Kidney glomerular epithelial cell (primary cell): ENCODE measurements around the gene RNF125.

ENCODE experiments used
- DNase-seq: peaks from one replicate; lab custom pipeline; 2025; lab: John Stamatoyannopoulos, UW

The RNF125 gene

DNA sequence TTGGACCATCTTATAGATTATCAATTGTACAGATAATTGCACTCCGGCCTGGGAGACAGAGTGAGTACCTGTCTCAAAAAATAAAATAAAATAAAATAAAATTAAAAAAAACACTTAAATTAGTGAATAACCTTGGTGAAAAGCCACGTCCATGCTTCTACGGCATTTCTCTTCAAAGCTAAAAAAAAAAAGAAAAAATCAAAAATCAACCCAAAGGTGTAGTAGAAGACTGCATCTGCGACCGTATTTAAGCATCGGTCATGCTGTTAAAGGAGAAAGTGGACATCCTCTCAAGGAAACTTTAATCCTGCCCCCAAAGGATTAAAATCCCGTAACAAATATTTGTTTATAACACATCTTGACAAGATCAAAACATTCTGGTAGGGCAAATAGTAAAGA is 72.7 kb downstream of the RNF125 start:
- DNase-seq, result no peak

DNA sequence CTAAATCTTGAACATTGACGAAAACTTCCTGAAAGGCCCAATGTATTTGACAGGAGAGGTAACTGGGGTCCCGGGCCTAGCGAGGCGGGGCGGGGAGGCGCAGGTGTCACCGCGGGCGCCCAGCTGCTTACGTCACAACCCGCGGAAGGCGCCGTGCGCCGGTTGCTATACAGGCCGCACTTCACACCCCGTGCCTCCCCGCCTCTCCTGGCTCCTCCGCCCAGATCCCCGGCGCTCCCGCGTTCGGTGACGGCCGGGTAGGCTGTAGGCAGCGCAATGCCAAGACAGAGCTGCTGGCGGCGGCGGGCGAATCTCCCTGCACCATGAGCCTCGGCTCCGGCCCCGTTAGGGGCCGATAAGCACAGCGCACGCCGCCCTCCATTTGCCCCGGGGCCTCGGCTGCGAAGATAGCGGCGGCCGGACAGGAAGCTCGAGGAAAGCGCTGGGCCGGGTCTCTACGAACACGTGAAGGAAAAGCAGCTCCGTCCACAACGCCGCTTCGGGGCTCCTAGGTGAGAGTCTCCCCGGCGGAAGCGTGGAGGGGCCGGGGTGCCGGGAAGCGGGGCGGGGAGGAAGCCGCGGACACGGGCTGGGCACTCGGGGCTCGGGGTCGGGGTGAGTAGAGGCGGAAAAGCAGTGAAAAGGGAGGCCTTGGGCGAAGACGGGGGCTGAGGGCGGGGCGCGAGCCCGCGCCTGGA is 73.2 kb downstream of the RNF125 start, which contains the start of gene RNF138:
TSS of gene RNF138 (plus strand) at position 151 of the 698 bp plus-strand sequence. CDS start 903 bp downstream, outside the sequence.
- peak; percentile 72 for DNase-seq

DNA sequence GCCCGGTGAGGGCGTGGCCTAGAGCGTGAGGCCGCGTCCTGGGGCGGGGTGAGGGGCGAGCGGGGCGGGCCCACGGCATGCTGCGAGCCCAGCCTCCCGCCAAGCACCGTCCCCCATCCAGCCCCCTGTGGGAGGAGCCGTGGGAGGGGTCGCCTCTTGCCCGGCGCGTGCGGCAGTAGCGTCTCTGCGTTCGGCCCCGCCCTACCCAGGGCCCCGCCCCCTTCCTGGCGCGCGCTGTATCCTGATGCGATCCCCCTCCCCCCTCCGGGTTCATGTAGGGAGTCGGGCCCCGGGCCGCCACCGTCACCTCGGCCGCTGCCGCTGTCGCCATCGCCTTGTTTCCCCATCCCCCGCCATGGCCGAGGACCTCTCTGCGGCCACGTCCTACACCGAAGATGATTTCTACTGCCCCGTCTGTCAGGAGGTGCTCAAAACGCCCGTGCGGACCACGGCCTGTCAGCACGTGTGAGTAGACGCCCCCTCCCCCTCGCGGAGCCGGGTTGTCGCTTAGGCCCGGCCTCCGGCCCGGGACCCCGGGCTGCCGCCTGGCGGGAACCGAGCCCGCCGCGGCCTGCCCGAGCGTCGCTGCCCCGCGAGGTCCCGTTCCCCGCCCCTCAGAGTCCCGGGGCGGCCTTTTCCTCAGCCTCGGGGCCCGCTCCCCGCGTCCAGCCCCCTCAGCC is 73.9 kb downstream of the RNF125 start:
- peak; percentile 84 for DNase-seq

DNA sequence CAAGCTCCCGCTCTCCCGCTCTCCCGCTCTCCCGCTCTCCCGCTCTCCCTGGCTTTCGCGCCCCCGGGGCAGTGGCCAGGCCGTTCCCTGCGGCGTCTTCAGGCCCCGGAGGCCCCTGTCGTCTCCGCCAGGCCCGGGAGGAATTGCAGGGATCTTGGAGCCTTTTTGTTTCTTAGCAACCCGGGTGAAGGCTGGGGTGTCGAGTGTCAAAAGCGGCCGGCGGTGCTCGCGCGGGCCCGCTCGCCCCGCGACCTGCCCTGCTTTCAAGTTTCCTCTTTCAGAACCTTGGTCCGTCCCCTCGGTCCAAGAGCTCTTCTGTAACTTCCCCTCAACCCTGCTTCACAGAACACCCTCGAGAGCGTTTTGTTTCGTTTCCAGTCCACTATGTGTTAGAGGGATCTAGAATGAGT is 74.5 kb downstream of the RNF125 start:
- DNase-seq, result peak; percentile 18

DNA sequence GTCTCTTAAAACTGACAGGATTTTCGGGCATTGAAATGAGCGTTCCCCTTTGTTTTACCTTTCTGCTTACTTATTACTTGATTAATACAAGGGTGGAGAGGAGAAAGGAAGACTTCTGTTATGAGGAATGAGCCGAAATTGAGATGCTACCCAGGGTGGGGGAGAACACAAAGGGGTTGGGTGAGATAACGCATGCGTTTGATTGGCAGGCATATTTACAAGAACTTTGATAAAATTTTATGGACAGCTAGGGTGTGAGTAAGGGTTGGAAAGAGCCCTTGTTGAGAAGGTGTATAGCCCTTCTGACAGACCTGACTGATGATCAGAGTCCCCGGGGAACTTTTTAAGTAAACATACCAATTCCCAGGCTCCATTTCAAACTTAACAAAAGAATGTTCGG is 74.9 kb downstream of the RNF125 start:
- DNase-seq, result no peak

DNA sequence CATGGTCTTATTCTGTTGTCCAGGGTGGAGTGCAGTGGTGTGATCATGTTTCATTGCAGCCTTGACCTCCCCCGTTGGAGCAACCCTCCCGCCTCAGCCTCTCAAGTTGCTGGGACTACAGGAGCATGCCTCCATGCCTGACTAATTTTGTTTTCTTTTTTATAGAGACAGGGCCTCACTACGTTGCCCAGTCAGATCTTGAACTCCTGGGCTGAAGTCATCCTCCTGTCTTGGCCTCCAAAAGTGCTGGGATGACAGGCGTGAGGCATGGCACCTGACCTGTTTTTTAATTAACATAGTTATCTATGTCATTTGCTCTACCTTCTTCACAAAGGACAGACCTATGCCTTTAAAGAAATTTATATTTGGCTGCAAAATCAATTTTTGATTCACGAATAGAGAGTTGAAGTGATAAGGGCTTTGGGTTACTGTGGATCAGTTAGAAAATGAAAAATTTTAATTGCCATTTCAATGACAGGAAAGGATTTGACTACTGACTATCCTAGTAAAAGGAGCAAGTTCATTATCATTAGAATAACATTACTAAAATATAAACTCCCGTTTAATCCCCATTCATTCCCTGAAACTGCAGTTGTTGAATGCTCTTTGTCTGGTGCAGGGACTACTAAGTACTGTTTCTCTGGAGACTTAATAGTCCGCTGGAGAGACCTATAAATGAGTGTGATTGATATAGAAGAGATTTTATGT is 76.7 kb downstream of the RNF125 start:
- no peak for DNase-seq

DNA sequence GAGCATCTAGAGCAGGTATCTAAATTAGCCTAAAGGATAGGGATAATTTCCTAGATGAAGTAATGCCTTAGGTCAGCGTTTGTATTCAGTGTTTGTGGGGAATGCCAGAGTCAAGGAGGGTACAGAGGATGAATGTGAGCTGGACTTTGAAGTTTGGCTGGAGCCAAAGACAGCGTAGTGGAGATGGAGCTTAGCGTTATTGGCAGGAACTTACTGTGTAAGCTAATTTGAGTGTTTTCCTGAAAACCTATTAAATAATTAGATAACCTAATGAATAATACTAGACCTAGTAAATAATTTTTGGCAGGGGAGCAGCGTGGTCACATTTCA is 77.2 kb downstream of the RNF125 start:
- no peak for DNase-seq

DNA sequence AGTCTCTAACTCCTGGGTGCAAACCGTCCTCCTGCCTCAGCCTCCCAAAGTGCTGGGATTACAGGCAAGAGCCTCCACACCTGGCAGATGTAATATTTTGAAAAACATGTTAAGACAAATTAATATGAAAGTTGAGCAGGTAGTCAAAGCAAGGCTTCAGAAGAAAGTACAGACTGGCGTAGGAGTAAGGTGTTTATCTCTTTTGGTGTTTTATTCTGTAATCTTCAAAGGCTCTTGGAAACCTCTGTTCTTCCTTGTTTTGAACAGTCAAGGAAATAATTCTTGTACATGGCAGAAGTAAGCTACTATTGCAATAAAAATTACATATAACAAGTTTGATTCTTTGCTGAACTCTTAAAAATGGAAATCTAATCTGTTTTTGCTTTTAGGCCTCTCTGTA is 78.3 kb downstream of the RNF125 start:
- no peak for DNase-seq

DNA sequence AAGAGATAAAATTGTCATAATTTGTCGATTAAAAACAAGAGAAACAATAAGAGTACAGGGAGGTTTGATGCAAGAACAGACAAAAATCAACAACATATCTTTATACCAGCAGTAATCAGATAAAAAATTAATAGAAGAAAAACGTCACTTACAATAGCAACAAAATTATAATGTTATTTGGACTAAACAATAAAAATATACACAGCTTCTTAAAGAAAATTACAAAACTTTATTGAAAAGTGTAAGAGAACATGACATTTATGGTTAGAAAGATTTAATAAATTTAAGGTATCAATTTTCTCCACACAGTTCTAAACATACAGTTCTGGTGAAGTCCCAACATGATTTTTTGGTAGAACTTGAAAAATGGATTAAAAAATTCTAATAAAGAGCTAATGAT is 85.9 kb downstream of the RNF125 start:
- DNase-seq, result no peak

DNA sequence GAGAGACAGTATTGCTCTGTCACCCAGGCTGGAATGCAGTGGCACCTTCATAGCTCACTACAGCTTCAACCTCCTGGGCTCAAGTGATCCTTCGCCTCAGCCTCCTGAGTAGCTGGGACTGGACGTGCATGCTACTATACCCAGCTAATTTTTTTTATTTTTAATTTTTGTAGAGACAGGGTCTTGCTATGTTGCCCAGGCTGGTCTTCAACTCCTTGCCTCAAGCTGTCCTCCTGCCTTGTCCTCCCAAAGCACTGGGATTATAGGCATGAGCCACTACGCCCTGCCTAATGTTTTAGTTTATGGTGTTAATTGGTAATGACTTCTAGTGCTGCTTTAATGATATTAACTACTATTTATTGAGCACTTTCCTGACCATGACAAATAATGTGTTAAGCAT is 91.4 kb downstream of the RNF125 start:
- DNase-seq, result no peak

DNA sequence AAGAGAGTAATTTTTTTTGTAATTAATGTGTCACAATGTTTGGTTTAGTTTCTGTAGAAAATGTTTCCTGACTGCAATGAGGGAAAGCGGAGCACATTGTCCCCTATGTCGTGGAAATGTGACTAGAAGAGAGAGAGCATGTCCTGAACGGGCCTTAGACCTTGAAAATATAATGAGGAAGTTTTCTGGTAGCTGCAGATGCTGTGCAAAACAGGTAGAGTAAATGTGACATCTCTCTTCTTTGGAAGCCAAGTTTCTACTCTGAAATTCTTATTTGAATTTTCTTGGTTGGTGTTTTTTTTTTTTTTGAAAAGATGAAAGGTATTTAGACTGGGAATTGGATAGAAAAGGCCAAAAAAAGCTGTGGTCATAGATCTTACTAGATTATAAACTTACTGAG is 93.1 kb downstream of the RNF125 start:
- DNase-seq, result no peak

DNA sequence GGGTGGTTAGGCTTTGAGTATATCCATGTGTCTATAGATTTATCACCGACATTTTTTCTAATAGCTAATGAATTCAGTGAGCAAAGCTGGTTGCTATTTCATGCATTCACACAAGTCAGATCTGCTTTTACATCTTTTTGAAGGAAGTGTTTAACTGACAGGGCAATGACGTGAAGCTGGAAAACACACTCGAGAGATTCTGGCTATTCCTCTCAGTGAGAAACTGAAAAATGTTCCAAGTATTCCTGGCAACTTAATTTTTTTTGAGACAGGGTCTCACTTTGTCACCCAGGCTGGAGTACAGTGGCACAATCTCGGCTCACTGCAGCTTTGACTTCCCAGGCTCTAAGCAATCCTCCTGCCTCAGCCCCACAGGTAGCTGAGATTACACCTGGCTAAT is 94.2 kb downstream of the RNF125 start:
- DNase-seq, result no peak

DNA sequence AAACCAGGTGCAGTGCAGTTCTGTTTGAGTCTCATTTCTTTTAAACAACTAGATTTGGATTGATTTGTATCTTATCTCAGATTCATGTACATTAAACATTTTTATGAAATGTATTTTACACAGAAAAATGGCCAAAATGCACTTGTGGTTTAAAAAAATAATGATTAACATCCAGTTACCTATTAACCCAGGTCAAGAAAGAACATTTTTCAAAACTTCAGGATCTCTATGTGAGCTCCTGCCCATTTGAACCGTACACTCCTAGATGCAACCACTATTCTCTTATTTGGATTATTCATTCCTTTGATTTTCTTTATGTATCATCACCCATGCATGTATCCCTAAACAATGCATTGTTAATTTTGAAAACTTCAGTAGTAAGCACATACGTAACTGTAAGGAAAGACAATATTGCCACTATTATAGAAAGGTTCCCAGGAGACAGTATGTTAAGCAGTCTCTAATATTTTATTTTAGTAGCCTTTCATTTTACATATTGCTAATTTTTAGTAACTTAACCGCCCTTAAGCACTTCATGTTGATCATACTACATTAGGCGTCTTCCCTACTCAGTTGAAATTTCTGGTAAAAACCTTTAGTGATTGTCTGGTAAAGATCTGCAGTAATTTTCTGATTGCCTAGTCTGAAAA is 95.8 kb downstream of the RNF125 start:
- peak; percentile 46 for DNase-seq

DNA sequence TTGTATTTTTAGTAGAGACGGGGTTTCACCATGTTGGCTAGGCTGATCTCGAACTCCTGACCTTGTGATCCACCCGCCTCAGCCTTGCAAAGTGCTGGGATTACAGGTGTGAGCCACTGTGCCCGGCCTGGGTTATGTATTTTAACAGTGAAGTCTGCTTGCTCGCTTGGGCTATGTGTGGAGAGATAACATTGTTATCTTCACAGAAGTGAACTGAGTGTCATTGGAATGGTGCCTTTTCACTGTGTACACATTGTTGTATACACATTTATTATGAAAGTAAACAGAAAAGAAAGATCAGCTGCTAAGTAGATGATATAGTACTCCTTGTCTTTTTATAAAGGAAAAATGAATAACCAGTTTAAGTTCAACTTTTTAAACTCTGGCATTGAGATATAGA is 103.4 kb downstream of the RNF125 start:
- DNase-seq, result no peak
